T-helper 2 cell treated with Interferon-gamma antibody and Interleukin-4, amounts not matched to agents 5 μg/mL and 100 μg/mL, for 36 hours (primary cell): ENCODE data around the gene SKA1.
"Not testable (repeated sequence)": the region's sequence is repeated elsewhere in the genome, so short reads cannot be mapped to it uniquely, and the experiment has no call there.

Experiments
- DNase-seq: peaks from one replicate; pipeline ENCODE4 v3.0.0; 2021; ENCODE audit warnings: low spot score
- H3K27ac Mint-ChIP-seq: one replicate; pipeline ENCODE4 v1.8.0; 2021; ENCODE audit warnings: mild to moderate bottlenecking, mixed read lengths
- H3K27me3 Mint-ChIP-seq: one replicate; pipeline ENCODE4 v1.8.0; 2021; ENCODE audit warnings: low read depth, mixed read lengths
- H3K36me3 Mint-ChIP-seq: one replicate; pipeline ENCODE4 v1.8.0; 2021; ENCODE audit warnings: low read depth, mixed read lengths
- H3K4me1 Mint-ChIP-seq: one replicate; pipeline ENCODE4 v1.8.0; 2021; ENCODE audit warnings: low read depth, mixed read lengths
- H3K4me3 Mint-ChIP-seq: one replicate; pipeline ENCODE4 v1.8.0; 2022; ENCODE audit warnings: mild to moderate bottlenecking, moderate library complexity, mixed read lengths
- H3K9me3 Mint-ChIP-seq: one replicate; pipeline ENCODE4 v1.8.0; 2021; ENCODE audit warnings: mixed read lengths

Gene SKA1

GRCh38 chr18:50401295-50401694 is 26.4 kb downstream of the SKA1 start:
- Mint-ChIP-seq H3K9me3 (no peaks in the 10 kb centered on the region), H3K27me3 (peaks cover 55% of the 10 kb centered on the region), H3K27ac (no peak overlapping the region), H3K36me3 (no peaks in the 10 kb centered on the region), H3K4me3 (no peak overlapping the region), H3K4me1 (no peaks in the 10 kb centered on the region)
- DNase-seq = no peak

DNA sequence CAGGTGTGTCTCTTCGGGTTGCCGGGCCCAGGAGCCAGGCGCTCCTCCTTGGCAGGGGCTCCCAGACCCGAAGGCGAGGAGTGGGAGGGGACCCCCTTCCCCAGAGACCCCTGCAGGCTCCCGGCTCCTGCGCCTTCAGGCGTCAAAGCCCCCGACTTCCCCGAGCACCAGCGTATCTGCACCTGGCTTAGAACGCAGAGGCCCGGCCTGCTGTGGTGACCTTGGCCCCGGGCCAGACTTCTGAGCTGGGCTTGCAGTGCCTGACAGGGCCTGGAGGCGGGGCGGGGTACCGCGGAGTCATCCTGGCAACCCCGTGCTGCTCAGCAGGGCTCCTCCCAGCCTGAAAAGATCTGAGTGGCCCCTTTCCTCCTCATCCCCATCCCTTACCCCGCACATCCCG is 27.0 kb downstream of the SKA1 start:
- H3K27ac Mint-ChIP-seq = no peak overlapping the region
- H3K9me3 Mint-ChIP-seq = no peaks in the 10 kb centered on the region
- peaks cover 57% of the 10 kb centered on the region for H3K27me3 Mint-ChIP-seq
- no peaks in the 10 kb centered on the region for H3K36me3 Mint-ChIP-seq
- H3K4me1 Mint-ChIP-seq = no peaks in the 10 kb centered on the region
- H3K4me3 Mint-ChIP-seq = no peak overlapping the region
- DNase-seq = no peak

DNA sequence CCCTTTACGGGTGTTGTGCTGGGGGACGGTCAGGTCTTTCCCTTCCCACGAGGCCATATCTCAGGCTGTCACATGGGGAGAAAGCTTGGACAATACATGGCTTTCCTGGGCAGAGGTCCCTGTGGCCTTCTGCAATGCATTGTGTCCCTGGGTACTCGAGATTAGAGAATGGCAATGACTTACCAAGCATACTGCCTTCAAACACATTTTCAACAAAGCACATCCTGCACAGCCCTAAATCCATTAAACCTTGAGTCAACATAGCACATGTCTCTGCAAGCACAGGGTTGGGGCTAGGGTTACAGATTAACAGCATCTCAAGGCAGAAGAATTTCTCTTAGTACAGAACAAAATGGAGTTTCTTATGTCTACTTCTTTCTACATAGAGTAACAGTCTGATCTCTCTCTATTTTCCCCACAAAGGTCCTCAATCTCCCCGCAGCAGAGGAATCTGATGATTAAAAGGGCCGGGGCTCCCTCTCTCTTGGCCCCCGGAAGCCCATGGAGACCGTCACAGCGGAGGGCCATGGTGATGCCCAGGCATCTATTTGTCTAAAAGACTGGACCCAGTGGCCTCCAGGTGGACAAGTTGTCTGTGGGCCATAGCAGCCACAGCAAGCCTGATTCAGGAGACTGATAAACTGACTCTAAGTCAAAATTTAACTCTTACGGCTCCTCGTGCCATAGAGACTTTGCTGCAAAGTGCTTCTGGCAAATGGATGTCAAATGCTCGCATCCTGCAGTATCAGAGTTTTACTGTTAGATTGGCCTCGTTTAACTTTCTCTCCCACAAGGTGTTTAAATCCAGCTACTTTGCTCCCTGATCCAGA is 30.1 kb downstream of the SKA1 start:
- not testable (repeated sequence) for H3K36me3 Mint-ChIP-seq, H3K4me3 Mint-ChIP-seq, H3K27ac Mint-ChIP-seq, H3K9me3 Mint-ChIP-seq, DNase-seq, H3K4me1 Mint-ChIP-seq
- peaks cover 63% of the 10 kb centered on the region for H3K27me3 Mint-ChIP-seq

- no peaks in the 10 kb centered on the region for H3K9me3 Mint-ChIP-seq
- no peak overlapping the region for H3K27ac Mint-ChIP-seq
- peaks cover 61% of the 10 kb centered on the region for H3K27me3 Mint-ChIP-seq
- no peak overlapping the region for H3K4me3 Mint-ChIP-seq
- H3K36me3 Mint-ChIP-seq = no peaks in the 10 kb centered on the region
- DNase-seq = no peak
- H3K4me1 Mint-ChIP-seq = no peaks in the 10 kb centered on the region
Measured at GRCh38 chr18:50405582-50406271, 30.9 kb downstream of the SKA1 start.

DNA sequence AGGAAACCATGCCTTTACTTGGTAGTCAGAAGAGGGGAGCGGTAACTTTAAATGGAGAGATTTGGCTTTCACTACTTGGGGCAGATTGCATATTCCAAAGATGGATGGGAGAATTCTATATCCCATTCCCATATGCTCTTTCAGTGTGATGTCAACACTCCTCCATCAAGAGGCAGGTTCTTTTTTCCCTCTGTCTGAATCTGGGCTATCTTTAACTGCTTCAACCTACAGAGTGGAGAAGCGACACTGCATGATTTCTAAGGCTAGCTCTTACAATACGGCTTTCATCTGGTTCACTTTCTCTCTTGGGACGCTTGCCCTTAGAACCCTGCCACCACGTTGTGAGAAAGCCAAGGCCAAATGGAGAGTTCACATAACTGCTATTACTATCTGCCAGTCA is 34.4 kb downstream of the SKA1 start:
- H3K27me3 Mint-ChIP-seq = peaks cover 41% of the 10 kb centered on the region
- H3K27ac Mint-ChIP-seq = no peak overlapping the region
- H3K9me3 Mint-ChIP-seq = no peaks in the 10 kb centered on the region
- DNase-seq = no peak
- no peak overlapping the region for H3K4me3 Mint-ChIP-seq
- no peaks in the 10 kb centered on the region for H3K36me3 Mint-ChIP-seq
- H3K4me1 Mint-ChIP-seq = no peaks in the 10 kb centered on the region

GRCh38 chr18:50410008-50410407 is 35.2 kb downstream of the SKA1 start:
- peaks cover 33% of the 10 kb centered on the region for H3K27me3 Mint-ChIP-seq
- no peak overlapping the region for H3K27ac Mint-ChIP-seq
- DNase-seq = no peak

GRCh38 chr18:50410894-50411293 is 36.0 kb downstream of the SKA1 start:
- peaks cover 36% of the 10 kb centered on the region for H3K27me3 Mint-ChIP-seq
- no peaks in the 10 kb centered on the region for H3K4me1 Mint-ChIP-seq
- H3K36me3 Mint-ChIP-seq = no peaks in the 10 kb centered on the region
- H3K9me3 Mint-ChIP-seq = no peaks in the 10 kb centered on the region
- no peak for DNase-seq
- H3K4me3 Mint-ChIP-seq = no peak overlapping the region
- no peak overlapping the region for H3K27ac Mint-ChIP-seq

More at GRCh38 chr18:50410008-50410407, 35.2 kb downstream of the SKA1 start:
- Mint-ChIP-seq H3K4me1 (no peaks in the 10 kb centered on the region), H3K36me3 (no peaks in the 10 kb centered on the region), H3K9me3 (no peaks in the 10 kb centered on the region), H3K4me3 (no peak overlapping the region)

- H3K36me3 Mint-ChIP-seq, H3K9me3 Mint-ChIP-seq, H3K4me1 Mint-ChIP-seq, H3K4me3 Mint-ChIP-seq, H3K27ac Mint-ChIP-seq, DNase-seq: not testable (repeated sequence)
- peaks cover 14% of the 10 kb centered on the region for H3K27me3 Mint-ChIP-seq
Measured at GRCh38 chr18:50416832-50417231, 42.0 kb downstream of the SKA1 start.

- H3K27me3 Mint-ChIP-seq = peaks cover 14% of the 10 kb centered on the region
- H3K27ac Mint-ChIP-seq, H3K4me3 Mint-ChIP-seq, H3K4me1 Mint-ChIP-seq, H3K9me3 Mint-ChIP-seq, H3K36me3 Mint-ChIP-seq, DNase-seq: not testable (repeated sequence)
Measured at GRCh38 chr18:50417705-50418104, 42.9 kb downstream of the SKA1 start.

DNA sequence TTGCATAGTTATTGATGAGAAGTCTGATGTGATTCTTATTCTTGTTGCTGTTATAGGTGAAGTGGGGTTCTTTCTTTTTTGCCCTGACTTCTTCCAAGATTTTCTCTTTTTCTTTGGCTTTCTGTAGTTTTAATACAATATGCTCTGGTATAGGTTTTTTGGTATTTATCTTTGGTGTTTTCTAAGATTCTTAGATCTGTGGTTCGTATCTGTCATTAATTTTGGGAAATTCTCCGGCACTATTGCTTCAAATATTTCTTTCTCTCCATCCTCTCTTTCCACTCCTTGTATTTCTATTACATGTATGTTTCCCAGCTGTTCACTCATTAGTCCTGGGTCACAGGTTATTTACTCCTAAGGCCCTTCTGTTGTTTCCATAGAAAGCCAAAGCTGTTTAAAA is 43.8 kb downstream of the SKA1 start:
- Mint-ChIP-seq H3K4me3 (no peak overlapping the region), H3K9me3 (peaks cover 5% of the 10 kb centered on the region), H3K36me3 (no peaks in the 10 kb centered on the region), H3K4me1 (no peaks in the 10 kb centered on the region), H3K27me3 (peaks cover 11% of the 10 kb centered on the region), H3K27ac (no peak overlapping the region)
- no peak for DNase-seq

- Mint-ChIP-seq H3K4me3 (no peak overlapping the region), H3K27me3 (peaks cover 12% of the 10 kb centered on the region), H3K36me3 (no peaks in the 10 kb centered on the region), H3K9me3 (peaks cover 11% of the 10 kb centered on the region), H3K4me1 (no peaks in the 10 kb centered on the region), H3K27ac (no peak overlapping the region)
- no peak for DNase-seq
Measured at GRCh38 chr18:50422286-50422898, 47.5 kb downstream of the SKA1 start.

- H3K36me3 Mint-ChIP-seq = no peaks in the 10 kb centered on the region
- H3K27me3 Mint-ChIP-seq = peaks cover 21% of the 10 kb centered on the region
- no peak for DNase-seq
- no peaks in the 10 kb centered on the region for H3K4me1 Mint-ChIP-seq
- no peak overlapping the region for H3K27ac Mint-ChIP-seq
- peaks cover 6% of the 10 kb centered on the region for H3K9me3 Mint-ChIP-seq
- no peak overlapping the region for H3K4me3 Mint-ChIP-seq
Measured at GRCh38 chr18:50424877-50425690, 50.2 kb downstream of the SKA1 start.

DNA sequence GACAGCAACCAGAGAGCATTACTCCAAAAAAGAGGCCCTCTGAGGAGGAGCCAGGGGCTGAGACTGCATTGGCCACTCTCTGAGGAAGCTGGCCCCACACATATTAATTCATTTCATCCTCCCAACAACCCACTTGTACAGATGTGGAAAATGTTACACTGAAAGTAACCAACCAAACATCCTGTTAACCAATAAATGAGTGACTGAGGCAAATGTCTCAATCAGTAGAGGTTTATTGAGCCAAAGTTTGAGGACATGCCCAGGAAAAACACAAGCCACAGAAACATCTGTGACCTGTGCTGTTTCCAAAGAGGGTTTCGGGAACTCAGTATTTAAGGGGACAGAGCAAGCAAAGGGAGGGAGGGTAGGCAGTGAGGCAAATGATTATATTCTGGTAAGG is 53.0 kb downstream of the SKA1 start:
- no peak for DNase-seq
- Mint-ChIP-seq H3K27ac (no peak overlapping the region), H3K27me3 (peaks cover 23% of the 10 kb centered on the region), H3K4me3 (no peak overlapping the region), H3K4me1 (no peaks in the 10 kb centered on the region), H3K9me3 (peaks cover 6% of the 10 kb centered on the region), H3K36me3 (no peaks in the 10 kb centered on the region)
